GM19372 (cell line): ENCODE measurements around the gene PRKG1.
"Not testable (repeated sequence)": the region's sequence is repeated elsewhere in the genome, so short reads cannot be mapped to it uniquely, and the experiment has no call there.

ENCODE experiments used
- ATAC-seq: cut with Tn5 transposase; IDR thresholded peaks from one replicate; pipeline ENCODE4 v1.9.1; 2021; ENCODE audit warnings: mild to moderate bottlenecking, low read depth, moderate library complexity; ENCODE audit not compliant: unreplicated experiment

PRKG1 gene

DNA sequence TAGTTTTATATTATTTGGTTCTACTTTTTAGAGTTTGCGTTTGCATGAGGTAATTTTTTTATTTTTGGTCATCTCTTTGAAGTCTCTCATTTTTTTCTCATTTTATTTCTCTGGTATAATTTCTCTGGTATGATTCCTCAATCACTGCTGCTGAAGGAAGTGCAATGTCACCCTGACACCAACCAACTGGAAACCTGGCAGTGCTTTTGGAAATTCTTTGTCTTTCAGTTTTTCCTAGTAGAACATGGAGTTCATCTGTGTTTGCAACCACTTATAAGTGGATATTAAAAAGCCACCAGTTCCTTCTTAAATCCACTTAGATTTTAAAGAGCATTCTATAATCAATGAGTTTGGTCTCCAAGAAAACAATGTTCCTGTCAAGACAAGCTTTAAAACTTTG is 291.8 kb downstream of the PRKG1 start:
- no peak for ATAC-seq

DNA sequence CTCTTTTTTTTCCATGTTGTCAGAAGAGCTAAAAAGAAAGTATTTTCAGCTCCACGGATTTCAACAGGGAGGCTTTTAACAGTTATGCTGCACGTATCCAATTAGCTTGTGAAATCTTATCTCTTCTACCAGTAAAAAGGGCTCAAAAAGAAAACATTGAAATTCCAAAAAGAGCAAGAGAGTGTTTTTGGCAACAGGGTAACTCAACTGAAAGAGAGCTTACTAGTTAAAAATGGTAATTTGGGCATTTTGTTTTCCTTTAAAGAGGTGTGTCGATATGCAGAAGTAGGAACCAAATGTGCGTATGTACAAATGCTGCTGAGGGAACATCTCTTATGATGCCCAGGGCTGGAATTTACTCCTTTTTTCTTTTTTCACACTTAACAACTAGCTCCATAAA is 292.8 kb downstream of the PRKG1 start:
- ATAC-seq, result no peak

DNA sequence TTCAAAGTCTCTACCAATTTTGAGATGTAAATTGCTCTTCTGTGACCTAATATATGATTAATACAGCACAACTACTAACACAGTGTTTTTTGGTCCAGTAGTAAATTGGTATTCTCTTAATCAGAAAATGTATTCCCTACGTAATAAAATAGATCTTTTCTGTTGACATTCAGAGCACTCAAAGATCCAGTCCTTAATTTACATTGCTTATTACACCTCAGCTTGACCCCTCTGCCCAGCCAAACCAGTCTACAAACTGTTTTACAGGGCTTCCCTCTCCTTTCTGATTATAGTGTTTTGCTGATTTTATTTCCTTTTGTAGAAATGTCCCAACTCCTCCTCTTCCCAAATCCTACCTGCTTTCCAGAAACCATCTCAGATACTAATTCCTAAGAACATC is 293.4 kb downstream of the PRKG1 start:
- ATAC-seq, result no peak

DNA sequence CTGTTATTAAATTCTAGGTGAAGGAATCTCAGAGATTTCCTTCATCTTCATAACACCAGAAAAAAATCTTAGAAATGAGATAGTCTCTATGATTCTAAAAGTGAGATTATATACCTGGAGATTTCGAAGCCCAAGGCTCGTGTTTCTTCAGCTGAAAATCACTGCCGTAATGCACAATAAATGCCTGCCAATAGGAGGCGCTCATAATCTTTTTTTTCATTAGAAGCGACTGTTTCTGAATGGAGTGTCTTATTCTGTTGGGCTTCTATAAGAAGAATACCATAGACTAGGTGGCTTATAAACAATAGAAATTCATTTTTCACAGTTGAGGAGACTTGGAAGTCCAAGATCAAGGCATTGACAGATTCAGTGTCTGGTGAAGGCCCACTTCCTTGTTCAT is 294.7 kb downstream of the PRKG1 start:
- no peak for ATAC-seq

DNA sequence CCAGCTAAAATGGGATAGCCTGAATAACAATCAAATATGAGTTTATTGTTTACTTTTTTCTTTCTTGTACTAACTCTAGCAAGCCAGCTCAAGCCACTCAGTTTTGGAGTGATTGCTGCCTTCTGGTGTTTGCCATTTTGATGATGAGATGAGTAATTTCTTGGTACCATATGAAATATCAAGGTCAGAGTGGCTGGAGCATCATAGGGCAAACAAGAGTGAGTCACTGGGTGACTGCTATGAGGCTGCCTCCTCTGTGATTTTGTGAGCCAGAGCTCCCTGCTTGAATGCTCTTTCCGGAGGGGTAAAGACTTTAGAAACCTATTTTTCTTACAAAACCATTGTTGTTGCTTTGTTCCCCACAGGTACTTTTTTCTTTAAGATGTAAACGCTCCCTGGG is 295.6 kb downstream of the PRKG1 start:
- no peak for ATAC-seq

DNA sequence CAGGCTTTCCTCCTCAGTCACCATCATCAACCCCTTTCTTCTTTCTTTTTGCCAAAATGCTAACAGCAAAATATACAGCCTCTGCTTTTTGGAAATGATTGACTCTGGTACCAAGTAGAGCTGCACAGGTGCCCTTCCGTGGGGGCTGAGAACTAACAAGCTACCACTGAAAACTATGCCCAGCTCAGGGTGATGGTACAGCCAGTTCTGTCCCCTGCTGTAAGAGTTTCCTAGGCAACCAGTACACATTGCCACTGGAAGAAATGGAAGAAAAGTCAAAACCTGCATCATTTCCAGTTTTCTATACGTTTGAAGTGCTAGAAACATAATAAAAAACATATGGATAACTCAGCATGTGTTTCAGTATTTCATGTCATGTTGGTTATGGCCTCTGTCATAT is 297.5 kb downstream of the PRKG1 start:
- no peak for ATAC-seq

DNA sequence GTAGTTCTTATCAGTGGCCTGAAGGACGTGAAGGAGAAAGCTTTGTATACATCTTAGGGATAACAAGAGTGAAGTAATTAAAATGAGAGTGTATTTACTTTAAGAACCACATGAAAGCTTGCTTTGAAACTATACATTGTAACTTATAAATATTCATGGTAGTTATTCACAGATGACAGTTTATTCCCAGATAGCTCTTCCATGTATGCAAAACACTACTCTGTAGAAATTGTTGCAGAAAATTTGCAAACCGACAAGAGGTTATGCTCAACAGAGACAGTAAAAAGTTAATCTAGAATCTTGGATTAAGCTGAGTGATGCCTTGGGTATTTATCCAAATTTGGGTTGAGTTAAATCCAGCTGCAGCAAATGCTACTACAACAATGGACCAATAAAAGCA is 301.5 kb downstream of the PRKG1 start:
- no peak for ATAC-seq

DNA sequence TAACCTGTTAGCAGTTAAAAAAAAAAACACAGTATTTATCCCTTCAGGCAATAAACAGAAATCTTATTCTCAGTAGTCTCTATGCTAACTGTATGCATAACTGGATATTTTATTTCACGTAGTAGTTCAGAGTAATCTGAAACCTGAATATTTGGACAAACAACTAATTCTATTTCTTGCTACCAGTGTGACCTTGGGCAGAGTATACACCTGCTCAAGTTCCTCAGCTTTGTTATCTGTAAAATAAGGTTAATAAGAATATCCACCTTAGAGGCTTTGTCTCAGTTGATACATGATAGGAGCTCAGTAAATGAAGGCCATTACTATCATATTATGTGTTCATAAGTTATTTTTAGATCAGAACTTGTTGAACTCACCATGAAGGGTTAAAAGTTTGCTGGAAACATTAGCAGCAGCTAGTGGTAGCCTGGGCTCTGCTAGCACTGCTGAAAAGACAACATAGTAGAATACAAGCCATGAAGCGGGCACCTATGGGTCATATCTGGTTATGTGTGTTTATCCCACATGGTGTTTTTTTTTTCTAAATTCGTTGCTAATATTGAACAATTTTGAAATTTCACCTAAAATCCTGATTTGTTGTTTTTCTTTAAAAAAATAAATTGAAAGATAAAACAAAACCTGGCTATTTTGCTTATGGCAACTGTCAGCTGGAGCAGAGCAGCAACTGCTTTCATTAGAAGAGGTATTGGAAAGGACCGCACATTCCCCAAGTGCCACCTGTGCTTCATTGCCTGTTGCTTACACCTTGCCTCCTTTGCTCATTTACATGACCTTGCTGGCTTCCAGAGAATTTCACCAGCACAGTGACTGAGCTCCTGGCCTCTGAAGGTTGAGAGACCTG is 303.0 kb downstream of the PRKG1 start:
- no peak for ATAC-seq

DNA sequence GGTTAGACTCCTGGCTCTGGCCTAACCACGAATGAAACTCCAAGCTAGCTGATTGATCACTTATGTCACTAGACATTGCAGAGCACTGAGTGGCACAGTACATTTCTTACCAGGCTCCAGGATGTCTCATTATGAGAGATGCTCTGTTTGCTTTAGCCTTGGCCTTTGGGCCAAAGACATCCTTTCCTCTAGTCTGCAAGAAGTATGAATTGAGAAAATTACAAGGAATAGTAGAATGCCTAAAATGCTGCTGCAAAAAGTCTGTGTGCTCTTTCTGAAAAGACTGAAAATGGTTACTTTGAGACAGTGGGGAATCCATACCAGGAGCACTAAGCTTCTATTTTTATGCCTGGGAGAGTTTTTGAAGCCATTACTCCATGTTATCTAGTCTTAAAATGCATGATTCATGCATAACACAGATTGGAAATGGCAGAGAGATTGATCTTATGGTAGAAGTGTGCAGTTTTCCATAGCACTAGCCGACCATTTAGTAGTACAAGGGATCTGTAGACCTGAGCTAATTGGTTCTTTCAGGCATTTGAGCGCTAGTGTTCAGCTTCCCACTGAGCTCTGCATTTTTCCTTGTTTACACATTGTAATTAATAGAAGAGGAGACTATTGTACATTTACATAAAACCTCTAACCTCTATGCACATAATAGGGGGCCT is 303.8 kb downstream of the PRKG1 start:
- ATAC-seq, result no peak

DNA sequence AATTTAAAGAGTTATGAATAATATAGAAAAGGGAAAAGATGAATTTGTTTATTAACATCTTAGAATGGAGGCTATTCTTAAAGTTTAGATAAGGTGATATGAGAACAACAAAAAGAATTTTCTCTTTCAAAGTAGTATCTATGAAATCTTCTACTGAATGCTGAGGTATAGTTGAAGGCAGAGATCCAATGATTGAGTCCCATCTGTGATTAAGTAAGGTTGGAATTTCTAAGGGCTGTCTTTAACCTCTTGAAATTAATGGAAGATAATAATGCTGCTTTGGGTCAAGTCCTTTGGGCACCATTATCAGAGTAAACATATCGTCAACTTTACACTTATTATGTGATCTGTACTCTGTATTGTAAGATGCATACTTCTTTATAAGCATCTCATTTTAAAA is 307.9 kb downstream of the PRKG1 start:
- no peak for ATAC-seq

DNA sequence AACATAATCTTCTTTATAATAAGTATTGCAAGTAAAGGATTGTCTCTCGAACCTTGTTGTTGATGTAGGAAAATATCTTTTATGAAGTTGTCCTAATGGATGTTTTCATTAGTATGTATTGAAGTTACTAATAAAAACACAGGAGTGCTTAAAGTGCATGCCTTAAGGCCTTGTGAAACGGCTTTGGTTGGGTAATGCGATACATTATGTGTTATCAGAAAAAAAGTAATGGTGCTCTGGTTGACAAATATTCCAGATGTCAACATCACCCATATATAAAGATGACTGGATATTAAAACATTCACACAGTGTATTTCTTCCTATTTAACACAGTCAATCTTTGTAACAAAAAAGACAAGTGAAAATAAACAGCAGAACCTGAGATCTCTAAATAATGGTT is 310.7 kb downstream of the PRKG1 start:
- no peak for ATAC-seq

DNA sequence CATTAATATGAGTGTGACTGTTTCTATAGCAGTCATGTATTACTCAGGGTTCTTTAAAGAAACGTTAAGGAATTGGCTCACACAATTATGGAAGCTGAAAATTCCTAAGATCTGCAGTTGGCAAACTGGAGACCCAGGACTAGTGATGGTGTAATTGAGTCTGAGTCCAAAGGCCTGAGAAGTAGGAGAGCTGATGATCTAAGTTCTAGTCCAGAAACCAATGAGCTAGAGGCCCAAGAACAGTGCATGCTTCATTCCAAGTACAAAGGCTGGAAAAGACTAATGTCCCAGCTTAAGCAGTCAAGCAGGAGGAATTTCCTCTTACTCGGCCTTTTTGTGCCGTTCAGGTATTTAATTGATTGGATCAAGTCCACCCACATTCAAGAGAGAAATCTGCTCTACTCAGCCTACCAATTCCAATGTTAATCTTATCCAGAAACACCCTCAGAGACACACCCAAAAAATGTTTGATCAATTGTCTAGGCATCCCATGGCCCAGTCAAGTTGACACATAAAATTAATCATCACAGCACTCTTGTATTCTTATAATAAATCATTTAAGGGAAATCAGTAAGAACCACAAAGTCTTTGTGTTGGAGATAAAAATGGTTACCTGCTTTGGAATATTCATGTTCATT is 312.1 kb downstream of the PRKG1 start:
- no peak for ATAC-seq

DNA sequence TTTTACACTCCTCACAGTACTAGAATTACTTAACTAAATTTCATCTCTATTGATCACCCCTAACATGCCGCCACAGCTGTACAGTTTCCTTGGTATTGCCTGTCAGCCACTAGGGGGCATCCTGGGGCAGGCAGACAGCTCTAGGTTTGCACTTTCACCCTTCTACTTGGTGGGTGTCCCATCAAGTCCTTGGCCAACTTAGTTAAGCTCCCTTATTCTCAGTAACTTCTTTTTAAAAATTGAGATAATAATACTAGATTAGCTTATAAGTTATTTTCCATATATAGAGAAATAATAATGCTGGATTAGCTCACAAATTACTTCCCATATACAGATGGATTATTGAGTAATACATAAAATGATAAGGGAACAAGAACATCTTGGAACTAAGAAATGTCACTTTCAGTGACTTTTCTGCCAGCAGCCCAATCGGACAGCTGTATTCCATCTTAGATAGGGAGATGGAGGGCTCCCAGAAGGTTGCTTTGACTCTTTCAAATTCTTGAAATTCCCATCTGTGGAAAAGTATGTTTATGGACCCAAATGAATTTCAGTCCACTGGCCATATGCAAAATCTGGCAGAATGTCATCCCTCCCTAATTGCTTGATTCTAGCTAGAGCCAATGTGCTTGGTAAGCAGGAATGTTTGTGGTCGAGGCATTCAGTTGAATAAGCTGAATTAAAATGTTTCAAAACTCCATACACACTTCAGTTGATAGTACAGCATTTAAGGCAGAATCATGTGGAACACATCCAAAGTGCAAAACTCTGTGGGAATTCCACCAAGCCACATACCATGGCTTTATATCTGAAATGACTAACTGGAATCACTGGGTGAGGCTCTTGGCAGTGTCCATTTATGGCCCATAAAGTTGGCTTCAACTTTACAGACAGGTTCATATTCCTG is 315.4 kb downstream of the PRKG1 start:
- peak; percentile 95 for ATAC-seq

DNA sequence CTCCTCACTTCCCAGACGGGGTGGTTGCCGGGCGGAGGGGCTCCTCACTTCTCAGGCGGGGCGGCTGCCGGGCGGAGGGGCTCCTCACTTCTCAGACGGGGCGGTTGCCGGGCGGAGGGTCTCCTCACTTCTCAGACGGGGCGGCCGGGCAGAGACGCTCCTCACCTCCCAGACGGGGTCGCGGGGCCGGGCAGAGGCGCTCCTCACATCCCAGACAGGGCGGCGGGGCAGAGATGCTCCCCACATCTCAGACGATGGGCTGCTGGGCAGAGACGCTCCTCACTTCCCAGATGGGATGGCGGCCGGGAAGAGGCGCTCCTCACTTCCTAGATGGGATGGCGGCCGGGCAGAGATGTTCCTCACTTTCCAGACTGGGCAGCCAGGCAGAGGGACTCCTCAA is 318.7 kb downstream of the PRKG1 start:
- ATAC-seq, result not testable (repeated sequence)

DNA sequence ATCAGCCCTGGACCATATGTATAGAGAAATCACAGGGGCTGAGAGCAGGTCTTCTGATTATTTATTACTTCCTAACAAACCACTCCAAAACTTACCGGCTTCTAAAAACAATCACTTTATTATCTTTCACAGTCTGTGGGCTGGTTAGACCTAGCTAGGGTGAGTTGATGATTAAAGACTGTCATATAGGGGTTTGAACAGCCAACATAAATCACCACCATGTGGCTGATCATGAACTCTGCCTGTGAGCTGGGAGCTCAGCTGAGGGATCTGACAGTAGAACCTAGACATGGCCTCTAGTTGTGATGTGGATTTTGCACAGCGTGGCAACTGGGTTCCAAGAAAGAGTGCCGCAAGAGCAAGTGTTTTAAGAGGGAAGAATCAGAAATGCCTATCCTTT is 319.8 kb downstream of the PRKG1 start:
- no peak for ATAC-seq

DNA sequence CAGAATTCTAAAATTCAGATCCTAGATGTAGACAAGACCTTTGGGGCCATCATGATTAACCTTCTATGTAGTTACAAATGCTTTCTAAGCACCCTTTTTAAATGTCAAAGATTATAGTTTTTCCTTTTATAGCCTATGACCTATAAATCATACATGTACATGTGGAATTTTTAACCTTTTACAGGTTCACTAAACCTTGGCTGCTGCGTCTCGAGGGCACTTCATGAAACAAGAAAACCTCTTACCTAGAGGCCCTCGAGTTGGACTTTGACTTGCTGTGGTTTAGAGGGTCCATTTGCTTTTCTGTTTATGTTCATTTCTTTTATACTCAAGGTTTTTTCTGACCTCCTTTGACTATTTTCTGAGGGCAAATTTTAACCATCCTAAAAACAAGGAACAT is 323.0 kb downstream of the PRKG1 start:
- ATAC-seq, result no peak

DNA sequence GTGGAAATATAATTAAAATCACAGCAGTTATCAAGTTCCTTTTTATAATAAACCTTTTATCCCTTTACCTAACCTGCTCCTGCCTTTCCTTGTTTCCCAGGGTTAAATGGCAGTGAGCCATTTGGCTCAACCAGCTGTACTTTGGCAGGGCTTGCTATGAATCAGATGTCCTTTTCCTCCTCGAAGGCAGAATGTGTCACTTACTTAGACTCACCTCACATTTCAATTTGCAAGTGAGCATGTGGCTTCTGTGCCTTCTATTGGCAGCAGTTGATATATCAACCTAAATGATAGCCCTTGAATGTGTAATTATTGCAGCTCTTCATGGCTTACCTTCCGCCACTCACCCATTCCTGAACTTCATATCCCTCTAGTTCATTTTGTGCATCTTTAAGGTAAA is 323.4 kb downstream of the PRKG1 start:
- no peak for ATAC-seq

DNA sequence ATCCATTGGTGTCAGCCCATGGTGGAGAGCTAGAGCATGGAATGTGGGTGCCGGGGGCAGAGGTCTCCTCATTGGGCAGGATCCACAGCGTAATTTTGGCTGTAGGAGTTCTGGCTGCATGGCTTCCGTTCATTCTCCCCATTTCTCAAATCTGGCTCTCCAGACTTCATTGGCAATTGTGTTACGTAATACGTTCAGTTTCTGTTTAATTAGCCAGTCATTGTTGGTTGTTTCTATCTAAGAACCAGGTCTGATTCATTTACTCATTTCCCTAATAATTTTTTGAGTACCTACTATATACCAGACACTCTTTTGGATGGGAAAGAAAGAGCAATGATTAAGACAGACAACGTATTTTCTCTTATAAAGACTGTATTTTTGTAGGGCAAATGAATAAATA is 325.6 kb downstream of the PRKG1 start:
- ATAC-seq, result no peak

DNA sequence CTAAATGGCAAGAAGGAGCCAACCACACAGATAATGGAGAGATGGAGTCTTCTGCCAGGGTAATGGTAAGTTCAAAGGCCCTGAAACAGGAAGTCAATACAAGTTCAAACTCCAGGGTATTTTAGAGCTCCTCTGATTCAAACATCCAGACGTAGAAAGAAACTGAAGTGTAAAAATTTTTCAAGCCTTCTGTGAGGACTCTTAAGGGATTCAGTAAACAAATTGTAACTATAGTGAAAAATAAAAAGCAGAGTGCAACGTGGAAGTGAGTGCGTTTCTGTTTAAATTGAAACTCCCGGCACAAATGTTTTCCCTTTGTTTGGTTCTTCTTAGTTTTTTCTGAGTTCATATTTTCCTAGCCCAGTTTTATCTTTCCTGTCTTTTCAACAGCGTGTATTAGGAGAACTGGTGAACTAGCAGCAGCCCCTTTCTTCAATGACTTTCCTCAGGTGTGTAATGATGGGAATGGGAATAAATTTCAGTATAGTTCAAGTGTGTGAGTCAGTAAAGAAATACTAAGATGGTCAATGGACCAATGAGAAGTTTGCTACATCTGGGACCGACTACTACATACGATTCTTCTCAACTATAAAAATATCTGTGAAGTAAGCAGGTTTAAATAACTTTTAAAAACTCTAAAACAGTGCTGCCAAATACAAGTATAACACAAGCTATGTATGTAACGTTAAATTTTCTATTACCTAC is 326.3 kb downstream of the PRKG1 start:
- no peak for ATAC-seq

DNA sequence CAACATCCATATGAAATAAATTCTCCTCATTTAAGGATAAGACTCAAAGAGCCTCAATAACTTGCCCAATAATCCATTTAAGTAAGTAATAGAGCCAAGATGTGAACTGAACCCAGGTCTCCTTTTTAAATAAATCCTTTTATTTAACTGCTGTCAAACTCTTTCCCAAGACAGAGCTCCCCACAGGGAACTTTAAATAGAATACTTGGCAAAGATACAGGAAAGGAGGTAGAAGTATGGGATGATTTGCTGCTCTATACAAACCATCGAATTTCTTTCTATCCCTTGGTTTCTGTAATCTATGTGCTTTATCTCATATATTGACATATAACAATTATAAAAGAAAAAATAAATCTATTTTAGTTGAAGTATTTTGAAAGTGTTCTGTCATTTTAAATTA is 329.2 kb downstream of the PRKG1 start:
- no peak for ATAC-seq
